ENCODE measurements around the gene MS4A13.
"Not testable (repeated sequence)": the region's sequence is repeated elsewhere in the genome, so short reads cannot be mapped to it uniquely, and the experiment has no call there.

MS4A13 gene, protein sequence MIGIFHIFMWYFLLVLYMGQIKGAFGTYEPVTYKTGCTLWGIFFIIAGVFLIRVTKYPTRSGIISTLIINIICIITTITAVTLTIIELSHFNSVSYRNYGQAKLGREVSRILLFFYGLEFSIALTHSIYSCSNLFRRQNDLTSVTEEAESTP

DNA sequence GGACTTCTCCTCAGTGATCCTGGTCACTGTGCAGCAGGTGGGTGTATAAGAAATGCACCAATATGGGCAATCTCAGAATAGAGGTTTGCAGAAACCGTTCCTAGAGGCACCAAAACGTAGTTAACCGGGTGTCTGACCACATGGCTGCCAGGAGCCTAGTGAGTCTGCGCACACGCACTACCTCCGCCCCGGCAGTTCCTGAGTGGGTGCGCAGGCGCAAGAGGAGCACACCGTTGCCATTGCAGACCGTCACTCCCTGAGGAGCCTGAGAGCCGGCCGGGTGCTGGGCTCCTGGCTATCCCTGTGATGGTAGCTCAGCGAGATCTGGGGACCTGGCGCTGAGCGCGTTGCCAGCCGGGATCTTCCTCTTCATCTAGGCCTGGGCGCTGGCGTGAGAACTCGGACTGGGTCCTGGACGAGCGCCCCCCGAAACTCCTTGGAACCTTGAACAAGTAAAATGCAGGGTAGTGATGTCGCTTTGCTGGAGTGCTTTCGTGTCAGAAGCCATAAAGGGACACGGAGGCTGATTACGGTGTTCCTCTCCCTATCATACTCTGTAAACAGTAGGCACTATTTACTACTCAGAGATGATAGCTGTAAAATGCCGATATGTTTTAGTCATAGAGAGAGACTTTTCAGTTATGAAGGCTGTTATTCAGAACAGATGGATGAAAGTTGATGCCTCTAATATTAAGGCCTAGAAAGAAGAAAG is at the start of gene MS4A13:
MS4A13 (plus strand) TSS at position 249 of the 712 bp plus-strand sequence. CDS start 2,692 bp downstream, outside the sequence.
- DNase-seq: no peak

- no peak for DNase-seq
These were observed 46.4 kb upstream of the MS4A13 start for GRCh38 chr11:60468829-60469228.

DNA sequence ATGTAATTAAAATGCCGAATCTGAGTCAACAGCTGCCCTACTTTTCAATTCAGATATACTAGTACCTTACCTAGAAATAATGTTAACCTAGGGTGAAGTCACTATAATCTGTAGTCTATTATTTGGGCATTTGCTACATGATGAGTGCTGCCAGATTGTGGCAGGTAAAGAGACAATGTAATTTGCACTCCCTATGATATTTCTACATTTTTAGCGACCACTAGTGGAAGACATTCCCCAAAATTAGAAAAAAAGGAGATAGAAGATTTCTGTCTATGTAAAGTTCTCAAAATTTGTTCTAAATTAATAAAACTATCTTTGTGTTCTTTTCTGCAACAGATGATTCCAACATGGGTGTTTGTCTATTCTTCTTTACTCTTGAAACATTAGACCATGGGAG is 45.5 kb upstream of the MS4A13 start:
- DNase-seq: no peak

GRCh38 chr11:60477035-60477445 is 38.2 kb upstream of the MS4A13 start:
- DNase-seq: no peak

DNA sequence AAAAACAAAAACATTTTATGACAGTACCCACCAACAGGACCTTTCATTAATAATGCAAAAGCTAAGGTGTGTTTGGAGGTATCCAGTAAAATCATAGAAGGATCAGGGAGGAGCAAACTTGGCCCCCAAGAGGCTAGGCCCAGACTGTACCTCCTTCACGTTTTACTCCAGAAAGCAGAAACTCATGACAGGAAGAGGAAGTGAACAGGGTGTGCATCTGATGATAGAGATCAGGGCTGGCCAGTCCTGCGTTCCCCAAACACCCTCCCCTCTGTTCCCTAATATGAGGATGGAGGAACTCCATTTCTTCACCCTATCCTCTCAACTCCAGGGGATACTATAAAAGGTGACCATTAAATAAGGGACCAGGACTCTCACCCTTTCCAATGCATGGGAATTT is 32.8 kb upstream of the MS4A13 start:
- no peak for DNase-seq

DNA sequence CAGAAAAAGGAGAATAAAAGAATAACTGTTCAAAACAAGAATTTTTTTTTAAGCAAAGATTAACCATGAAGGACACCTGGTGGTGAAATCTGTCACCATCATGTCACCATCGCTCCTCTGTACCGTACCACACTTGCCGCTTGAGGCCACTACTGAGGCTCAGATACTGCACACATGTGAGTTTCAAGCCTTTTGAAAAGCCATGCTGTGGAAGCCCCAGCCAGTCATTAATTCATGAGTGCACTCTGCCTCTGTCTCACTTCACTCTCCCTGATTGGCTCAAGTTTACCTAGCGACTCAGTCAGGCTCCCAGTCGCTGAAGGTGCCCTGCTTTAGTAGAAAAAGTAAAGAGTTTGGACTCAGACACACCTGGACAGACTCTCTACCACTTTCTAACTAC is 29.2 kb upstream of the MS4A13 start:
- DNase-seq: peak in 1 of 2 donors; percentile 4

- DNase-seq: no peak
These were observed 22.6 kb upstream of the MS4A13 start, which contains the start of gene MS4A12 for GRCh38 chr11:60492488-60493009. TSS of gene MS4A12 (plus strand) at chr11:60492778. CDS start at chr11:60497319, 4,541 bp downstream.

DNA sequence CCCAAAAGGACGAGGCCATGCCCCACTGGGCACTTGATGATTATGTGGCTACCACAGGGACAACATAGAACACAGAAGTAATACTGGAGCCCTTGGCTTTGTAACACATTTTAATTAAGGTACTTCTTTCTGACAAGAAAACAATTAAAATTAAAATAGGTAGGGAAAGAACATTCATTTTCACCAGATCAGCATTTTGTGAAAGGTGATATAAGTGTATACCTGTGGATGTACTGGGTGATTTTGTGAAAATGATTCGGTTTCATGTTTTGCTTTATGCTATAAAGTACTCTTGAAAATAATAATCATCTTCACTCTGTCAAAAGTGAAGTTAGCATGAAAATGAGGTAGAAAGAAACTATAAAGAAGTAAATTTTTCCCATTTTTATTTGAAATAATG is 21.7 kb upstream of the MS4A13 start:
- DNase-seq: no peak

DNA sequence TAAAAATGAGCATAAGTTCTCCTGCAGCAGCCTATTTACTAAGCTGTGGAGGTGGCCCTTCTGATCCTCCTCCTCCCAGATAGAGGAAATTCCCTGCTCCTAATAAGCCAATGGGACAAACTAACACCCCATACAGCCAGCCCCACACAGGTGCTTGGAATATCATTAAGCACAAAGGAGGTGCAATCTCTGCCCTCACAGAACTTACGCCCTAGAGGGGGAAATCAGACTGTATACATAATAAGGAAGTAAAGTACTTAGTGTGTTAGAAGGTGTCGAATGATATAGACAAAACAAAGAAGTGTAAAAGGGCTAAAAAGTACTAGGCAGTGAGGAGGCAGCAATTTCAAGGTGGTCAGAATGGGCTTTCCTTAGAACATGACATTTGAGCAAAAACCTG is 16.8 kb upstream of the MS4A13 start:
- DNase-seq: no peak

DNA sequence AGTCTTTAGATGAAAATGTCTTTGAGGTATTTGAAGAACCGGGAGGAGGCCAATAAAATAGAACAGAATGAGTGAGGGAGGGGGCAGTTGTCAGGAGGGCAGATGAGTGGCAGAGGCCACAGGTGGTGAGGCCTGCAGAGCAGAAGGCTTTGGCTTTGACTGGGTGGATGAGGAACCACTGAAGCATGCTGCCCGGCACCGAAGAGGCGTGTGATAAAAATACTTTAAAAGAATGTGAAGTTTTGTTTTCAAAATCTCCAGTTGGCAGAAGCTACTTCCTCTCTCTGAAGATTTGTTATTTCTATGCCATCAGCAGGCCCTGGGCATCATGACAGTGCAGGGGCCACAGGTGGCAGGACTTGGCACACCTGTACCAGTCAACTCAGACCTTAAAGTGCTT is 16.3 kb upstream of the MS4A13 start:
- no peak for DNase-seq

- DNase-seq: no peak
These were observed 14.8 kb upstream of the MS4A13 start for GRCh38 chr11:60500276-60500910.

DNA sequence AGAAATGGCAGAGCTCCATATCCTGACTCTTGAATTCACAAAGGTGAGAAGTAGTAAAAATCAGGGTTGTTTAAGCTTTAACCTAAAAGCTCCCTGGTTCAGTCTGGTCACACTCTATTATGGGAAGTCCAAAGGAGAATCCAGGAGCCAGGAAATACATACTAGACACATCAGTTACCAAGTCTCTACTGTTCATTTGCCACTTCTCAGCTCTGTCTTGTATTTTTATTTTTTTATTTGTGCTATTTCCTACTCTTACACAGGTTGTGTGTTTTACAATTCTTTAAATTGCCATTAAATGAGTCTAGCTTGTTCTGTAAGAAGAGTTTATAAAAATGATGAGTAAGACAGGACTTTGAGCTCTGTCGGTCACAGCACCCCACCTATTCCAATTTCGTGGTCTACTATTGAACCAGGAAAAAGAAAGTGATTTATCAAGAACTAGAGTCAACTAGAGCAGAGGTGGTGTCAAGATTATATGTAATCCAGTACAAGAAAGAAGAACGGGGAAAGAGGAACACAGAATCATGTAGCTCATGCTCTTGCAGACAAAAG is 12.9 kb upstream of the MS4A13 start:
- no peak for DNase-seq

DNA sequence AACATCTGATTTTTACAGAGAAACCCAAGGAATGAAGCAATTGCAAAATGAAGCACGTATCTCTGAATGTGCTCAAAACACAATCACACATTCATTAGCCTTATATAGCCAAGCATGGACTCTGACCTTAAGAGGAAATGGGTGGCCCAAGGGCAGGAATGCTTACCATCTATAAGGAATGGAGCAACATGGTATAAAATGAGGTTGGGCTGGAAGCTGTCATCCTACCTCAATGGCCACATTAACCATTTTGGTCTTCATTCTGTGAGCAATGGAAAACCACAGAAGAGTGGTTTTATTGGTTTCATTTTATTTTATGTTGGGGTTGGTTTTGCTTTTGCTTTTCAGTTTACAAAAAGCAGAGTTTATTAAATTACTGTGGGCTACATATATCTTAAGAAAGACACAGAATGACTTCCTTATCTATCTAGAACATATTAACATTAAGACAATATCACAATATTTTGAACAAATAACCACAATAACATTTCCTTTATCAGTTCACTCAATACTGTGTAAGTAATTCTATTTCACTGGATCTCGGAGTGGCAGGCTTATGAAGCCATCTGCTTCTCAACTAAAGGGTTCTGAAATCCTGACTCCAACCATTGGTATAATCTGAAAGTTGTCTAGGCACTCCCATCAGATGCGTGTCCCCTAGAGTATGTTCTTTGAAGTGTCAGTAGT is 10.8 kb upstream of the MS4A13 start:
- no peak for DNase-seq

- DNase-seq: not testable (repeated sequence)
These were observed 5.6 kb upstream of the MS4A13 start for GRCh38 chr11:60509609-60510008.

DNA sequence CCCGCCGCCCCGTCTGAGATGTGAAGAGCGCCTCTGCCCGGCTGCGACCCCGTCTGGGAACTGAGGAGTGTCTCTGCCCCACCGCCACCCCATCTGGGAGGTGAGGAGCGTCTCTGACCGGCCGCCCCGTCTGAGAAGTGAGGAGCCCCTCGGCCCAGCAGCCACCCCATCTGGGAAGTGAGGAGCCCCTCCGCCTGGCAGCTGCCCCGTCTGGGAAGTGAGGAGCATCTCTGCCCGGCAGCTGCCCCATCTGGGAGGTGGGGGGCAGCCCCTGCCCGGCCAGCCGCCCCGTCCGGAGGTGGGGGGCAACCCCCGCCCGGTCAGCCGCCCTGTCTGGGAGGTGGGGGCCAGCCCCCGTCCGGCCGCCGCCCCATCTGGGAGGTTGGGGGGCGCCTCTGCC is 5.0 kb upstream of the MS4A13 start:
- DNase-seq: not testable (repeated sequence)

DNA sequence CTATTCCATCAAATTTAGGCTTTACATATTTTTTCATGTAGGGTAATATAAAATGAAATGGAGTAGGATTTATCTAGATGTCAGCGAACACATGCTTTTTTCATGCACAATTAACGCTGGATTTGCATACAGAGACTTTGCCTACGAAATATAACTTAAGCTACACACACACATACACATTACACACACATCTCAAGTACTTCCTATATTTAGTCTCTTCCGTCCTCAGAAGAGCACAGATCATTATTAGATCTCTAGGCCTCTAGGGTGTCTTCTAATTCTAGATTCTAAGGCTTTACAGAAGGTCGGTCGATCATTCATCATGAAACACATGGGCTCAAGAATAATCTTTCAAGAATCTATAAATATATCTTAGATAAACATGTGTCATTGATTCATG is 3.8 kb upstream of the MS4A13 start:
- DNase-seq: no peak

- DNase-seq: no peak
These were observed 2.5 kb upstream of the MS4A13 start for GRCh38 chr11:60512651-60513225.

DNA sequence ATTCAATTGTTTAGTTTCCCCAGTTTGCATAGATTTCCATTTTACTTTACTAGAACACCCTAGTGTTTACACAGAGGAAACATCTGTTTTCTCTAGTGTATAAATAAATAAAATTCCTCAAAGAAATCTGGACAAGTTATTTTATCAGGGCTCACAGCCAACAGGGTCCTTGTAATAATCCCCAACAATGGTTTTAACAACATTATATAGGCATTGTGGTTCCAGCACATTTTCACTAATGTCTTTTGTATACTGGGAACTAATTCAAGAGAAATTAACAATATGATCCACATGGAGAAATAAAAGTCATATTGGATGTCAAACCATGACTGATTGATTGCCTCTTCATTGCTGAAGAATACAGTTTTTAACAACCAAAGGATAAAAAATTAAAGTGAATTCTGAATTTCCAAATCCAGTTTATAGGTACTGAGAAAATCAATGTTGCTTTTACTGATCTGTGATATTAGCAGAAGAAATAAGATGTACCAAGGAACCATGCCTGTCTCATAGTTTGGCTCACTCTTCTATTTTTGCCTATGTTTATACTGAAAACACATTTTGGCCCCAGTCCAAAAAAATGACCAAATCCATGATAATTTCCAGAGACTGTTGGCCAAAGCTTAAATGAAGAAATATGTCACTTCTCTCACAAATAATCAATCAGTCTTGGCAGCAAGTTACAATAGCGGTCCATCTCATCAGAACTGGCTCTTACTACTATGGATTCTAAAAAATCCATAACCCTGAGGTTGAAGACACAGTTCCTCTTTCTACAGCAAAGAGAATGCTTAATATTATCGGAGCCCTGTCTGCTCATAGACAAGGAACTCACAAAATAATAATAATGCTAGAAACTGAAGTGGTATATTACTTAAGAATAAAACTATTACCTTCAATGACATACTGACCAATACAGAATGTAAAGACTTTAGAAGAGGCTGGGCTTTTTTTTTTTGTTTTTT is 1.4 kb upstream of the MS4A13 start:
- no peak for DNase-seq

DNA sequence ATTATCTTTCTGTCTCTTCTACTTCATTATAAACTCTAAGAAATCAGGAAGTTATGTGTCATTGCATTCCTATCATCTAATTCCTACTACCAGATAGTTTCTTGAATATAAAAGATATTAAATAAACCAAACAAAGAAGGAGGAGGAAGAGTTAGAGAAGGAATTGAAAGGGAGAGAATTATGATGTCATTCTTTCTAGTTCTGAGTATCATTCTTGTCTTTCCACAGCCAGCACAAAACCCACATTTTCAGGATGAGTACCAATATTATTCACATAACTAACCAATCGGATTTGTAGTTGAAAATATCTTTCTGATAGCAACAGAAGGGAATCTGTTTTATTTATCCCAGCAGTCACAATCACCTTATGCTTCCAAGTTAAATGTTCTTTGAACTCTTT is 13.3 kb downstream of the MS4A13 start:
- DNase-seq: no peak

- no peak for DNase-seq
These were observed 13.7 kb downstream of the MS4A13 start for GRCh38 chr11:60528934-60529333.

DNA sequence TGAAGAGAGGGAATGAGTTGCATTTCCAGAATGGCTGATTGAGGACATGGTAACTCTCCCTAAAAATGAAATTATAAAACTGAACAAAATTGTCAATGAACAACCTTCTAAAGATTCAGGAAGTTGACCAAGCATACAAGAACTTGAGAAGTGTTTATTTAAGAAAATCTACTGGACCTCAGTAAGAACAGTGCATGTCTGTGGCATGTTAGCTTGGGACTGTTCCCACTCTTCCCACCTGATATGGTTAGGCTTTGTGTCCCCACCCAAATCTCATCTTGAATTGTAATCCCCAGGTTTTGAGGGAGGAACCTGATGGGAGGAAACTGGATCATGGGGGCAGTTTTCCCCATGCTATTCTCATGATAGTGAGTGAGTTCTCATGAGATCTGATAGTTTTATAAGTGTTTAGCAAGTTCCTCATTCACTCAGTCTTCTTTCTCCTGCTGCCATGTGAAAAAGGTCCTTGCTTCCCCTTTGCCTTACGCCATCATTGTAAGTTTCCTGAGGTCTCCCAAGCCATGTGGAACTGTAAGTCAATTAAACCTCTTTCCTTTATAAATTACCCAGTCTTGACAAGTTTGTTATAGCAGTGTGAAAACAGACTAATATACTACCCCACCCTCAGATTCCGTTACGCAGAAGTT is 15.4 kb downstream of the MS4A13 start:
- DNase-seq: no peak

All from stimulated activated CD4-positive, alpha-beta T cell treated with anti-CD3 and anti-CD28 coated beads, Interleukin-2, amount 100 ng/mL, for 24 hours (primary cell).